GM18861 (cell line): ENCODE measurements around the gene PDE4D.

Experiments used
- ATAC-seq: cut with Tn5 transposase; IDR thresholded peaks from one replicate; pipeline ENCODE4 v1.9.1; 2021; ENCODE audit not compliant: unreplicated experiment

Gene PDE4D

GRCh38 chr5:59560553-59560952, 333.0 kb downstream of the PDE4D start:
- ATAC-seq = no peak

GRCh38 chr5:59559847-59560246, 333.7 kb downstream of the PDE4D start:
- ATAC-seq = no peak

- no peak for ATAC-seq
Measured at GRCh38 chr5:59559323-59559722, 334.2 kb downstream of the PDE4D start.

DNA sequence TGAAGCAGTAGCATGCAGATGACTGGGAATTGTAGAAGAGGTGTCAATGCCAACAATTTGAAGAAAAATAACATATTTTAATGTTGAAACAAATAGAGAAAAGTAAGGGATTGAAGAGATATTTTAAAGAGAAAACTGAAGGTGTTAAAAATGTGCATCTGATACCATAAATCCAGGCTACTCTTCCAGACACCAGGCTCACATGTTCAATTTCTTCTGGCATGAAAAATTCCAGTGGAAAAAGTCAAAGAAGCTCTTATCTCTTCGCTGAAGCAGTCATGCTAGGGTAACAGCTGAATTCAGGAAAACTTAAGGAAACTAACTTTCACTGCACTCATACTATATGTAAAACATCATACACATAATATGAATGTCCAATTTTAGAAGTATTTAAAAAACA, 335.0 kb downstream of the PDE4D start:
- no peak for ATAC-seq

- no peak for ATAC-seq
Measured at GRCh38 chr5:59557572-59557971, 336.0 kb downstream of the PDE4D start.

GRCh38 chr5:59555596-59555995, 337.9 kb downstream of the PDE4D start:
- no peak for ATAC-seq

GRCh38 chr5:59554501-59554900, 339.0 kb downstream of the PDE4D start:
- ATAC-seq = peak; percentile 28

- ATAC-seq = peak; percentile 68
Measured at GRCh38 chr5:59553992-59554391, 339.5 kb downstream of the PDE4D start.

- no peak for ATAC-seq
Measured at GRCh38 chr5:59548807-59549357, 344.6 kb downstream of the PDE4D start.

DNA sequence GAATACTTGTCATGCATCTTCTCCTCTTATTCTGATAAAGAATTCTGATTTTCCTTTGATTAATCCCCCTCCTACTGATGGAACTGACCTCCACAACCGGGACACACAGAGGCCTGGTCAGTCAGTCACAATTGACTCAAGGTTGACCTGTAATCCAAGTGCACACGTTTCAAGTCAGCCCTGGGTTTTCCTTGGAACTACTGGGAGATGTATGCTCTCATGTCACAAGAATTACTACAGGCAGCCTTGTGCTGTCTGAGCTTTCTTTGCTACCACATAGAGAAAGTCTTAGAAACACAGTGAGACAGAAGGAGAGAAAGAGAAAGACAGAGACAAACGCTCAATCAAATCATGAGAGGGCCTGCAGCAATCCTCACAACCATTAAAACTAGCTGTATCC, 345.8 kb downstream of the PDE4D start:
- ATAC-seq = no peak

GRCh38 chr5:59544573-59544972, 349.0 kb downstream of the PDE4D start:
- ATAC-seq = no peak

DNA sequence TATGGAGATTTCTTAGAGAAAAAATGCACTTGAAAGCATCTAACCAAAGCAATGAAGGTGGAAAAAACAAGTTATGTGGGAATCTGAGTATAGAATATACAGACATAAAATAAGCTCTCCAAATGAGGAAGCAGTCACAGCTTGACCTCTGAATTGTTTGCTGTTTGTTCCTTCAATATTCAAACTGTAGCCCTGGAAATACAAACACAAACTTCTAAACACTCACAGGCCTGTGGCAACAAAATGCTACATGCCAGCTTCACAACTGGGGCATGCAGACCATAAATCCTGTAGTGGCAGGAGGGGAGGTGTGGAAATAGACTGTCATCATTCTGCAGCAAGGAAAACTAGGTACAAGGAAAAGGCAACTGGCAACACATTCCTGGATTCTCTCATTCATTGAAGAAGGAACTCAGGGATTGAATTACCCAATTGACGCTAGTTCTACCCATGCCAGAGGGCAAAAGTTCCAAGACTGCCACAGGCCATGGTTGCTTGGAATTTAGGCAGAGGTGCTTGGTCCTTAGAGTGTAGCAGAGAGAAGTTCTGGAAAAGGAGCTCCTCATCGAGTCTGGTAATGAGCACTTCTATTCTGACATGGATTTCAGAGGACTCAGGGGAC, 349.6 kb downstream of the PDE4D start:
- ATAC-seq = no peak

DNA sequence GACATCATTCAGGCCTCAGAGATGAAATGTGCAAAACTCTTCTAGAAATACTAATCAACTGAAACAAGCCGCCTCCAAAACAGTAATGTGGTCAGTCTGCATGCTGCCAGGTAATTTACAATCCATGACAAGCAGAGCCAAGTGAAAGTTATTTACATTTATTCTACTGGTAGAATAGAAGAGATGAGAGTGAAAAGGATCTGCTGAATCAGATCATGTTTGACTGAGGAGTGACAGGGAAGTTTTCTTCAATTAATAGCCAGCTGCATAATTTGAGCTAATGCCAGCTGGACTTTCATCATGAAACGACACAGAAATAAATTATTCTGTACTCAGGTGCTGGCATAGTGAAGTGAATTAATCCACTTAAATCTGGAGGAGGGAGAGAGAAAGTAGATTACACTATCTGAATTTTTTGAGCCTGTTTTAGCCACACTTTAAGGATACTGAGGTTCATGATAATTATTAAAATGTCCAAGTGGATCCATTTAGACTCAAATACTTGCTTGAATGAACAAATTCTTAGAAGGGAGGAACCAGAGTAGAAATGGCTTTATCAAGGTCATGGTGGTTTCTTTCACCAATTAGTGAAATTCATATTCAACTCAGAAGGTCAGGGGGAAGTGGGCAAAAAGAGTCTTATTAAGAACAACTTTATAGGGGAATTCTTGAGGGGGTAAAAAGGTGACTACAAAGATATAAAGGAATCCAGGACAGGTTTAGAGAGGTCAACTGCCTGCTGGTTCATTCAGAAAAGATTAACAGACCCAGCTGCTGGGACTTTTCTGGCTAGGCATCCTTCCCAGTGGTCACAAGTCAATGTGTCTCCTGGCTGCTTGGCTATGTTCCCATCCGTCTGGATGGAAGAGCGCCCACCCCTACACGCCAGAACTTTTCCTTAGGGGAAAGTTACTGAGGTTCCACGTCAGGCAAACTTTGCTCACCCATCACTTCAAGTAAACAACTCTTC, 350.4 kb downstream of the PDE4D start:
- no peak for ATAC-seq

- no peak for ATAC-seq
Measured at GRCh38 chr5:59542306-59542705, 351.2 kb downstream of the PDE4D start.

- no peak for ATAC-seq
Measured at GRCh38 chr5:59540366-59540765, 353.2 kb downstream of the PDE4D start.

DNA sequence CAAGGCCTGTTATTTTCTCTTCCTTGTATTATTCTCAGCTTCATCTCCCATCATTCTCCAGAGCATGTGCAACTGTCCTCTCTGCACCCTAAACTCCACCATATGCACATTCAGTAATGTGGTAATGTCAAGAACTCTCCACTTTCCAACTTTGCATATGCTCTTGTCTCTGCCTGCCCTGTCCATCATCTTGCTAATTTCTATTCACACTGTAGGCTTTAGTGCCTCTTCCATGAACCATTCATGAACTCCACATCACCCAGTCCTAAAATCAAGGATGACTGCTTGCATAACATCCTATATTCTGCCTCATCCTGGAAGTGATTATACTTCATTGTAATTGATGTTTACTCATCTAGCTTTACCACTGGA, 354.8 kb downstream of the PDE4D start:
- ATAC-seq = no peak

DNA sequence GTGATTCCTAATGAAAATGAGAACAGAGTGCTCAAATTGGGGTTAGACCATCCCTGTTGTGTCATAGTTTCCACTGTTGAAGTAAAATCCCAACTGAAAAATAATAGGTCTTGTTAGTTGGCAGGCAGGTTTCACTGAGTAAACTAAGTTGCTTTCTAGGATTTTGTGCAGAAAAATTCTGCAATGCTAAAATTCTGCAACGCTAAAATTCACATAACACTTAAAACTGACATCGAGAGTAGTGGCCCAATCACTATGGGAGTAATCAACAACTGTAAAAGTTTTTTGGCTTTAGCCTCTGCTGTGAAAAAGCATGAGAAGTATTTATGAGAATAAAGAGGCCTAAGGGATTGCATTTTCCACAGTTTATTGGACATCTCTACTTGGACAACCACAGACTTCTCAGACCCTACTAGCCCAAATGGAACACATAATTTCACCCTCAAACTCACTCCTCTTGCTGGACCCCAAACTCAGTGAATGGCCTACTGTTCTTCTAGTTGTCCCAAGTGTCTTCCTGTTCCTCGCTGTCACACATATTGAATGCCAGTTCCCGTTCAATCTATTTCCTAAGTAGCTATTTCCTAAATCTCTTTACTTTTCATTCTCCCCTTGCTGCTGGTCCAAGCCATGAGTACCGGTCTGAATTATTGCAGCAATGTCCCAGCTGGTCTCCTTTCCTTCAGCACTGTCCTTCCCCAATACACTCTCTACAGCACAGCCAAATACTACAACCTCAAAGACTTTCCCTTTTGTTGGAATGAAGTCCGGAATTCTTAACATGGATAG, 355.4 kb downstream of the PDE4D start:
- no peak for ATAC-seq

DNA sequence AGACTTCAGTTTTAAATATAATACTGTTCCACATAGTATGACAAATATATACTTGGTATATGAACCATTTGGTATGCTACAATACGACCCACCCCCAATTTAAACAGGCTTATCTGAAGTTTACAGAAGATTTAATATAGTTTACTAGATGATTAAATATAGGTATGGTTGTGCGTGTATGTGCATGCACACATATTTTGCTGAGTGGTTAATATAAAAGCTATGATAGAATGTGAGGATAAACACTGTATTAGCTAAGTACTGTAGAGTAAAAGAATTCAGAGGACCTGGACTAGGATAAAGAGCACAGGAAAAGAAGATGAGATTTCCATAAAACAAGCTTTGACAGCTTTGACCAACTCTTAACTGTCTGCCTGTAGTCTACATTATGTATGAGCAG, 356.7 kb downstream of the PDE4D start:
- ATAC-seq = no peak

GRCh38 chr5:59535561-59535960, 358.0 kb downstream of the PDE4D start:
- ATAC-seq = no peak

- ATAC-seq = no peak
Measured at GRCh38 chr5:59533730-59534108, 359.8 kb downstream of the PDE4D start.

DNA sequence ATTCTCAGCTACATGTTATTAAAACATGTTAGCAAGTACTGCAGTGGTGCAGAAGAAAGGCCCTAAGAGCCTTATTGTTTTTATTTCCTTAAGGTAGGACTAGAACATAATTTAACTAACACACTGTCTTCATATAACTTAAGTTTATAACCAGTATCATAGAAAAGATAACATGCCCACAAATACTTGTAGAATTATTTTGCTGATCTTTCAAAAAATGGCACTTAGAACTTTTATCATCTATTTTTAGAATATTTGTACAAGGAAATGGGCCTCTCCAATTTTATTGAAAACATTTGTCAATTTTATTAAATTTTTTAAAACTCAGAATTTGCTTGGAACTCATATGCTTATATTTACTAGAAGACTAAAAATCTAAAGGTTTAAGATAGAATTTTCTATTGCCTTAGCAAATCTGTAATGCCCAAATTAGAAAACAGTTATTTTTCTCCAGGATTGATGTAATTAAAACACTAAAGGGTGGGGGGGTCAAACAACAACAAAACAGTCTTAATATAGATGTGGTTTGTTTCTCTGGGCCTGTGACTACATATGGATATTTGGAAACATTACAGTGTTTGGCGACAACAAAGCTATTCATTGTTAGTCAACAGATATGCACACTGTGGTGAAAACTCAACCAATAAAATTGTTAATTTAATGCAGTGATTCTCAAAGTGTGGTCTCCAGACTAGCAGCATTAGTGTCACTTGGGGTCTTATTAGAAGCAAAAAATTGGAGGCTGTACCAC, 360.4 kb downstream of the PDE4D start:
- no peak for ATAC-seq
